Suprapubic skin (tissue), 4 donors: ENCODE data around the gene F10.

ENCODE experiments used
- CTCF ChIP-seq, 2 donors: fragments of 200-600 bp in 1 of 2; fragments of 450-650 bp in 1 of 2; sonication (generic) in 1 of 2; IDR thresholded peaks; one replicate each; pipeline ENCODE4 v1.5.1; 2016 to 2019; ENCODE audit warnings: antibody characterized with exemption in 2 of 2, mild to moderate bottlenecking in 1 of 2, moderate library complexity in 1 of 2
- EP300 ChIP-seq: sonication (generic); formaldehyde crosslinking; IDR thresholded peaks from one replicate; pipeline ENCODE4 v1.6.1; 2017; ENCODE audit warnings: antibody characterized with exemption
- POLR2A ChIP-seq, 2 donors: fragments of 450-650 bp; IDR thresholded peaks; one replicate each; pipeline ENCODE4 v1.6.1; 2017; ENCODE audit warnings: antibody characterized with exemption in 2 of 2, mild to moderate bottlenecking in 2 of 2, moderate library complexity in 2 of 2
- POLR2AphosphoS5 ChIP-seq, 3 donors: sonication (generic); formaldehyde crosslinking; IDR thresholded peaks; one replicate each; pipeline ENCODE4 v1.6.1; 2017; ENCODE audit warnings: antibody characterized with exemption in 3 of 3

GRCh38 chr13:113152691-113152983 is 30.0 kb downstream of the F10 start:
- TF ChIP-seq CTCF (IDR thresholded peaks at IDR 0.05), result no peak
- no peak for TF ChIP-seq POLR2AphosphoS5 (IDR thresholded peaks at IDR 0.05)
- no peak for TF ChIP-seq POLR2A (IDR thresholded peaks at IDR 0.05)
- no peak for TF ChIP-seq EP300
